SU-DHL-6 (cell line): ENCODE results near the gene GVQW3.

ENCODE experiments used
- H2AFZ ChIP-seq: fragments of 200-600 bp; sonication (generic); 2 replicates; pipeline ENCODE4 v1.6.1; 2014; ENCODE audit warnings: low read depth, mild to moderate bottlenecking, moderate library complexity, mixed read lengths, antibody characterized with exemption, low read length; ENCODE audit not compliant: severe bottlenecking
- H3F3A ChIP-seq: fragments of 200-600 bp; shearing (Covaris generic); 2 replicates; pipeline ENCODE4 v1.6.0; 2016; ENCODE audit warnings: antibody characterized with exemption, mild to moderate bottlenecking; ENCODE audit not compliant: insufficient read depth
- H3K27ac ChIP-seq: fragments of 200-600 bp; sonication (generic); 2 replicates; pipeline ENCODE4 v1.5.1; 2016; ENCODE audit warnings: low read depth, mild to moderate bottlenecking, low read length, moderate library complexity, mixed read lengths
- H3K27me3 ChIP-seq: fragments of 200-600 bp; sonication (generic), shearing (Covaris generic); 2 replicates; pipeline ENCODE4 v1.6.0; 2014; ENCODE audit warnings: mild to moderate bottlenecking, low read length
- H3K36me3 ChIP-seq: fragments of 200-600 bp; sonication (generic); 2 replicates; pipeline ENCODE4 v1.6.1; 2014; ENCODE audit warnings: mild to moderate bottlenecking, low read length, mixed read lengths
- H3K4me2 ChIP-seq: fragments of 300-600, 200-600 bp; shearing (Covaris generic), sonication (generic); 2 replicates; pipeline ENCODE4 v1.6.0; 2014; ENCODE audit warnings: low read length, low read depth, mild to moderate bottlenecking; ENCODE audit not compliant: poor library complexity, severe bottlenecking
- H3K4me3 ChIP-seq: fragments of 200-600 bp; sonication (generic); 2 replicates; pipeline ENCODE4 v1.5.1; 2014; ENCODE audit warnings: antibody characterized with exemption, low read length, mild to moderate bottlenecking, mixed read lengths; ENCODE audit not compliant: insufficient read depth, poor library complexity, severe bottlenecking
- H3K79me2 ChIP-seq: fragments of 200-600 bp; sonication (generic); 2 replicates; pipeline ENCODE4 v1.6.1; 2014; ENCODE audit warnings: mild to moderate bottlenecking, low read length, moderate library complexity; ENCODE audit not compliant: insufficient read depth
- H3K9ac ChIP-seq: fragments of 200-600 bp; sonication (generic); 2 replicates; pipeline ENCODE4 v1.7.0; 2014; ENCODE audit warnings: mild to moderate bottlenecking, low read length
- H3K9me2 ChIP-seq: fragments of 200-600 bp; sonication (generic); replicated peaks from 2 replicates; pipeline ENCODE4 v1.6.1; 2014; ENCODE audit warnings: low read length; ENCODE audit not compliant: insufficient read depth
- H3K9me3 ChIP-seq: fragments of 200-600 bp; sonication (generic); 2 replicates; pipeline ENCODE4 v1.6.1; 2014; ENCODE audit warnings: low read length, mixed read lengths; ENCODE audit not compliant: insufficient read depth
- H4K20me1 ChIP-seq: fragments of 200-600 bp; sonication (generic); 2 replicates; pipeline ENCODE4 v1.6.1; 2014; ENCODE audit warnings: low read depth, mild to moderate bottlenecking, antibody characterized with exemption, low read length, moderate library complexity, mixed read lengths
- EZH2phosphoT487 ChIP-seq: fragments of 200-600 bp; sonication (generic), shearing (Covaris generic); conservative IDR thresholded peaks from 2 replicates; pipeline ENCODE4 v1.6.1; 2018; ENCODE audit warnings: mild to moderate bottlenecking, antibody characterized with exemption, low read length, moderate library complexity, mixed read lengths
- TF ChIP-seq, protein P1 (sequence below): fragments of 200-600 bp; sonication (generic); IDR thresholded peaks from one replicate; pipeline ENCODE4 v1.5.1; 2017; ENCODE audit warnings: antibody characterized with exemption, mild to moderate bottlenecking, low read length, moderate library complexity; ENCODE audit not compliant: insufficient read depth, poor library complexity, severe bottlenecking

The GVQW3 gene

DNA sequence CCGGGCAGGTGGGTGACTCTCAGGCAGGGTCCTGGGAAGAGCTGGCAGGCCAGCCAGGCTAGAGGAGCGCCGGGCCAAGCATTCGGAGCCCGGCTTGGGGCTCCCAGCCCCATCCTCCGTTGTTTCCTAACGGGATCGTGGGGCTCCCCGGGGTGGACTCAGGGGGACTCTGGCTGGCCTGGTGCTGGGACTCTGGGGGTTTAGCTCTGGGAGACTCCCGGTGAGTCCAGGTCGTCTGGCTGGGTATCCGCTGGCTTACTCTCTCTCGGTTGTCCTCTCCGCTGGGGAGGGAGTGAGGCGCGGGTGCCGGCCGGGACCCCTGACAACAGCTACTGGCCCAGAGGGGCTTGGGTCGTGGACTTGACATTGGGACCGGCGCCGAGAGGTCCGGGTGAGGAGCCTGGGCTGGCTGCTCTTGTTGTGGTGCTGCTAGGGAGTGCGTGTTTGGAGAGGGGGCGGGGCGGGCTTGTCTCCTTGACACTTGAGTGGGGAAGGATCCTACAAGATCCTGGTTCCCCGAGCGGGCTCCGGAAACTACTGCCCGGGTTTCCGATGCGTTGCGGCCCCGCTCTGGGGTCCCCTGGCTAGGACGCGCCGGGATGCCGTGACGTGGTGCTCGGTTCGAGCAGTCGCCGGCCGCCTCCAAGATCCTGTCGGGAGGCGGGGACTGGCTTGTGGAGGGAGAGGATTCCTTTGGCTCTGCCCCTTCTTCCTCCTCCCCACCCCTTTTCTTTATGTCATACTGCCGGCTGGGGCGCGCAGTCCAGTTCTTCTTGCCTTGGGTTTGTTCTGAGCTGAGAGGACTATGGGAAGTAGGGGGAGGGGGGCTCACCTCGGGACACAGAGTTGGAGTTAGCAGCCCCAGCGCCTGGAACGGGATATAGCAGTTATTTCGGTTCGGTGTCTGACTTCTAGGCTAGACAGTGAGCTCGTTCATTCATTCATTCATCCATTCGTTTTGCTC lies 64.3 kb downstream of the GVQW3 start:
- Histone ChIP-seq H3K9me2 (no peaks in the 10 kb centered on the region), H2AFZ (peak overlapping the region; percentile 66), H4K20me1 (0 out of 2 replicates have a peak, but pooled peaks cover 8% of the 10 kb centered on the region), H3K9ac (peak overlapping the region; percentile 98), H3K27me3 (no peaks in the 10 kb centered on the region), H3K9me3 (no peaks in the 10 kb centered on the region), H3K79me2 (peaks cover 56% of the 10 kb centered on the region), H3K4me3 (peak overlapping the region; percentile 91), H3K27ac (peak overlapping the region; percentile 80), H3F3A (no peaks in the 10 kb centered on the region; the same call in 1 of the 2 replicates), H3K36me3 (peaks cover 19% of the 10 kb centered on the region), H3K4me2 (peak overlapping the region; percentile 77)
- TF ChIP-seq EZH2phosphoT487: no peak
- TF ChIP-seq, protein P1, sequence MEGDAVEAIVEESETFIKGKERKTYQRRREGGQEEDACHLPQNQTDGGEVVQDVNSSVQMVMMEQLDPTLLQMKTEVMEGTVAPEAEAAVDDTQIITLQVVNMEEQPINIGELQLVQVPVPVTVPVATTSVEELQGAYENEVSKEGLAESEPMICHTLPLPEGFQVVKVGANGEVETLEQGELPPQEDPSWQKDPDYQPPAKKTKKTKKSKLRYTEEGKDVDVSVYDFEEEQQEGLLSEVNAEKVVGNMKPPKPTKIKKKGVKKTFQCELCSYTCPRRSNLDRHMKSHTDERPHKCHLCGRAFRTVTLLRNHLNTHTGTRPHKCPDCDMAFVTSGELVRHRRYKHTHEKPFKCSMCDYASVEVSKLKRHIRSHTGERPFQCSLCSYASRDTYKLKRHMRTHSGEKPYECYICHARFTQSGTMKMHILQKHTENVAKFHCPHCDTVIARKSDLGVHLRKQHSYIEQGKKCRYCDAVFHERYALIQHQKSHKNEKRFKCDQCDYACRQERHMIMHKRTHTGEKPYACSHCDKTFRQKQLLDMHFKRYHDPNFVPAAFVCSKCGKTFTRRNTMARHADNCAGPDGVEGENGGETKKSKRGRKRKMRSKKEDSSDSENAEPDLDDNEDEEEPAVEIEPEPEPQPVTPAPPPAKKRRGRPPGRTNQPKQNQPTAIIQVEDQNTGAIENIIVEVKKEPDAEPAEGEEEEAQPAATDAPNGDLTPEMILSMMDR: no peak

DNA sequence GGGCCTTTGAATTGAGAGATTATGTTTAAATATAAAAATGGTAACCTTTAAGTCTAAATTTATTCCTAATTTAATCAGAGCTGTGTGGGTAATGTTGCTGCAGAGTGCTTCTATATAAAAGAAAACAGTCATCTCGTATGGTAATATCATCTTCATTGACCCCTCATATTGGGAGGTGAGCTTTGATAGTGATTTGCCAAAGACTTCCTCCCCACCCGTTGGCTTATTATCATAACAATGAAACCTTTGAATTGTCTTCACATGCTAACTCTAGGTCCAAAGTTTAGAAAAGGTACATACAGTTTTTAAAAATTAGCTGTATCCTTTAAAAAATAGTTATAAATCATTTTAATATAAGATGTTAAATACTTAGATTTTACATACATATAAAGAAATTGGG lies 67.4 kb downstream of the GVQW3 start:
- Histone ChIP-seq H3K9me2 (no peaks in the 10 kb centered on the region), H4K20me1 (0 out of 2 replicates have a peak, but pooled peaks cover 8% of the 10 kb centered on the region), H3K9me3 (no peaks in the 10 kb centered on the region), H3K4me2 (no peak overlapping the region), H3K27ac (no peak overlapping the region), H3K36me3 (peaks cover 42% of the 10 kb centered on the region), H2AFZ (no peak overlapping the region), H3F3A (no peaks in the 10 kb centered on the region; the same call in 1 of the 2 replicates), H3K79me2 (peaks cover 50% of the 10 kb centered on the region), H3K4me3 (no peak overlapping the region), H3K9ac (no peak overlapping the region), H3K27me3 (no peaks in the 10 kb centered on the region)
- TF ChIP-seq, protein P1: no peak
- TF ChIP-seq EZH2phosphoT487: no peak

DNA sequence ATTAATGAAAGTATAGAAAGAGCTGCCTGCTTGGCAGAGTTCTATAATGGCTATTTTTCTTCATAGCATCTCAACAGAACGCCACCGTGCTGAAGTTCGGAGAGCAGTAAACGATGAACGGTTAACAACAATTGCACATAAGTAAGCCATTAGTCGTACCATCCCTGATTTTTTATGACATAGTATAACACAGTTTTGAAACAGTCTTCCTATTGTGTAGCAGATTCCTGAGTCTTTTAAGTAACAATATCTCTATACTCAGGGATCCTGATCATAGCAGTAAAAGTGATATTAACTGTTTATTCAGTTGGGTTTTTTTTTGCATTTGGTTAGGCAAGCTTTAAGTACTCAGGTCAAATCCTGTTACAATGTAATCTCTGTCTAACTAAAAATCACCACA lies 72.1 kb downstream of the GVQW3 start:
- peaks cover 37% of the 10 kb centered on the region; the same call in 1 of the 2 replicates for H3K36me3 ChIP-seq

More for the DNA sequence above, 72.1 kb downstream of the GVQW3 start:
- Histone ChIP-seq H3K27me3 (no peaks in the 10 kb centered on the region), H2AFZ (no peak overlapping the region), H3K79me2 (peaks cover 10% of the 10 kb centered on the region; the same call in 1 of the 2 replicates), H3K4me2 (no peak overlapping the region), H3K9me2 (no peaks in the 10 kb centered on the region), H3K9me3 (no peaks in the 10 kb centered on the region), H3K27ac (no peak overlapping the region), H3F3A (no peaks in the 10 kb centered on the region), H4K20me1 (no peaks in the 10 kb centered on the region), H3K4me3 (no peak overlapping the region), H3K9ac (no peak overlapping the region)
- TF ChIP-seq, protein P1: no peak
- TF ChIP-seq EZH2phosphoT487: no peak
